Esophagus squamous epithelium (tissue), 4 donors: ENCODE measurements around the gene P2RY4.

Source experiments
- POLR2A ChIP-seq, 4 donors: fragments of 450-650 bp; IDR thresholded peaks; one replicate each; pipeline ENCODE4 v1.6.1; 2017; ENCODE audit warnings: antibody characterized with exemption in 4 of 4, mild to moderate bottlenecking in 4 of 4, moderate library complexity in 3 of 4
- TF ChIP-seq, protein P1 (sequence below), 6 experiments: fragments of 450-650 bp in 4 of 6; fragments of 200-600 bp in 2 of 6; sonication (generic) in 2 of 6; IDR thresholded peaks; one replicate each; pipeline ENCODE4 v1.5.1; 2016 to 2019; ENCODE audit warnings: antibody characterized with exemption in 6 of 6, mild to moderate bottlenecking in 4 of 6, moderate library complexity in 4 of 6

DNA sequence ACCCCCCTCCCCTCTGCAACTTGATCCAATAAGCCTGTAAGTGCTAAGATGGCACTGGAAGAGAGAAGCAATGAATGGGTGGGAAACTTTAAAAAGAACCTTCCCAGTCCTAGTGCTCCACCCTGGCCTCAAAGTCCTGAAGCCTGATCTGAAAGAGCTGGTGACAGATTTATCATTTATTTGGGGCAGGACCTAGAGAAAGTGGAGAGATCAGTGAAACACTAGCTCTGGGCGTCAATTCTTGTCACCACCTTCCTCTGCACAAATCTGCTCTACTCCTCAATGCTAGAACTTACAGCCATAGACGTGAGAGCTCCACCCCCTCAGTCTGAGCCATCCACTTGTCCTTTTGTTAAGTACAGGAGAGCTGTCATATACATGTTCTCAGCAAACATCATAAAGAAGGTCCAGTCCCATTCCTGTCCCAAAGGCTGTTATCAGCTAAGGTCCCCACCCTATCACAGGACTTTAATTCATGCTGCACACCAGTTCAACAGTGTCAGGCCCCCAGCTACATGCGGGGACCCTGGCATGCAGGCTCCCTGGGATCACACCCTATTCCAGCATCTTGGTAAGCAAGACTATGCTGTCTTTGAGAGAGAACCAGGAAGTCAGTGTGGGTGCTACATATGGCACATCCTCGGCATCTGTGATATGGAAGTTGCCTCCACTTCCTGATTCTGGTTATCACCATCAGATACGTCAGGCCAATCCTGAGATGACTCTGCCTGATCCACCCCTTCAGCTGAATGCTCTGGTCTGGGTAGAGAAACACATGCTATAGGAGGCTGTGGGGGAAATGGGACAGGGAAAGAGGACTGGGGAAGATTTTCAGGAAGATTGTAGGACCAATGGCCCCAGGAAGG lies 2.3 kb downstream of the P2RY4 start:
- TF ChIP-seq, protein P1, sequence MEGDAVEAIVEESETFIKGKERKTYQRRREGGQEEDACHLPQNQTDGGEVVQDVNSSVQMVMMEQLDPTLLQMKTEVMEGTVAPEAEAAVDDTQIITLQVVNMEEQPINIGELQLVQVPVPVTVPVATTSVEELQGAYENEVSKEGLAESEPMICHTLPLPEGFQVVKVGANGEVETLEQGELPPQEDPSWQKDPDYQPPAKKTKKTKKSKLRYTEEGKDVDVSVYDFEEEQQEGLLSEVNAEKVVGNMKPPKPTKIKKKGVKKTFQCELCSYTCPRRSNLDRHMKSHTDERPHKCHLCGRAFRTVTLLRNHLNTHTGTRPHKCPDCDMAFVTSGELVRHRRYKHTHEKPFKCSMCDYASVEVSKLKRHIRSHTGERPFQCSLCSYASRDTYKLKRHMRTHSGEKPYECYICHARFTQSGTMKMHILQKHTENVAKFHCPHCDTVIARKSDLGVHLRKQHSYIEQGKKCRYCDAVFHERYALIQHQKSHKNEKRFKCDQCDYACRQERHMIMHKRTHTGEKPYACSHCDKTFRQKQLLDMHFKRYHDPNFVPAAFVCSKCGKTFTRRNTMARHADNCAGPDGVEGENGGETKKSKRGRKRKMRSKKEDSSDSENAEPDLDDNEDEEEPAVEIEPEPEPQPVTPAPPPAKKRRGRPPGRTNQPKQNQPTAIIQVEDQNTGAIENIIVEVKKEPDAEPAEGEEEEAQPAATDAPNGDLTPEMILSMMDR (IDR thresholded peaks at IDR 0.05) = no peak
- TF ChIP-seq POLR2A (IDR thresholded peaks at IDR 0.05) = no peak
